AG04449 (cell line): Measurements from ENCODE around the gene KLF17.
"Not testable (repeated sequence)": the region's sequence is repeated elsewhere in the genome, so short reads cannot be mapped to it uniquely, and the experiment has no call there.

Experiments
- CTCF ChIA-PET: fragments of 350-600 bp; formaldehyde crosslinking; extraction: SDS; loops from one replicate; lab custom pipeline; 2021; ENCODE audit warnings: antibody characterized with exemption; lab: Yijun Ruan, JAX
- POLR2A ChIA-PET: fragments of 400-600, 350-600 bp; formaldehyde crosslinking; extraction: SDS; loops from one replicate; lab custom pipeline; 2020; ENCODE audit warnings: antibody characterized with exemption, inconsistent platforms; lab: Yijun Ruan, JAX
- DNase-seq: peaks from one replicate; pipeline ENCODE4 v3.0.0-alpha.2; 2010; ENCODE audit warnings: low read depth, low spot score
- H3K4me3 ChIP-seq: 2 replicates; pipeline ENCODE4 v1.5.1; 2011; ENCODE audit warnings: low read depth, mild to moderate bottlenecking, control low read depth, low read length
- CTCF ChIP-seq: IDR thresholded peaks from one replicate; pipeline ENCODE4 v1.5.1; 2011; ENCODE audit warnings: mild to moderate bottlenecking, moderate library complexity, low read length, control low read depth, inconsistent platforms; ENCODE audit not compliant: insufficient read depth; ENCODE audit errors: missing control alignments

Gene KLF17

GRCh38 chr1:44129616-44130500, 11.2 kb downstream of the KLF17 start:
- ChIA-PET POLR2A (no interaction called here), CTCF (no interaction called here)
- DNase-seq, result no peak
- no peak overlapping the region for H3K4me3 ChIP-seq
- no peak for TF ChIP-seq CTCF

- ChIA-PET POLR2A (no interaction called here), CTCF (no interaction called here)
- no peak for DNase-seq
- no peak overlapping the region for H3K4me3 ChIP-seq
- no peak for TF ChIP-seq CTCF
These were observed 12.8 kb downstream of the KLF17 start for GRCh38 chr1:44131411-44131810.

- H3K4me3 ChIP-seq, result no peak overlapping the region
- CTCF ChIA-PET, result no interaction called here
- POLR2A ChIA-PET, result no interaction called here
- DNase-seq, result no peak
- no peak for TF ChIP-seq CTCF
These were observed 15.7 kb downstream of the KLF17 start for GRCh38 chr1:44134071-44134920.

- no peak for DNase-seq
- no peak for TF ChIP-seq CTCF
- ChIA-PET CTCF (no interaction called here), POLR2A (no interaction called here)
- no peak overlapping the region for H3K4me3 ChIP-seq
These were observed 17.3 kb downstream of the KLF17 start for GRCh38 chr1:44135886-44136285.

GRCh38 chr1:44138239-44138638, 19.6 kb downstream of the KLF17 start:
- ChIA-PET POLR2A (no interaction called here), CTCF (no interaction called here)
- H3K4me3 ChIP-seq, result no peak overlapping the region
- TF ChIP-seq CTCF, result no peak
- no peak for DNase-seq

GRCh38 chr1:44139565-44139964, 20.9 kb downstream of the KLF17 start:
- POLR2A ChIA-PET, CTCF ChIA-PET: not testable (repeated sequence)

More at GRCh38 chr1:44139565-44139964, 20.9 kb downstream of the KLF17 start:
- not testable (repeated sequence) for H3K4me3 ChIP-seq, DNase-seq
